Eye (tissue), 1 donor: ENCODE measurements around the gene TENM4.

Source experiments
- DNase-seq: peaks from one replicate; pipeline ENCODE4 v3.0.0-alpha.2; 2015

Gene TENM4

GRCh38 chr11:79045018-79045799, 395.6 kb downstream of the TENM4 start:
- peak; percentile 55 for DNase-seq

- no peak for DNase-seq
Measured at GRCh38 chr11:79044201-79044600, 396.6 kb downstream of the TENM4 start.

GRCh38 chr11:79043726-79044125, 397.1 kb downstream of the TENM4 start:
- DNase-seq = peak; percentile 49

- DNase-seq = no peak
Measured at GRCh38 chr11:79042824-79043223, 398.0 kb downstream of the TENM4 start.

- no peak for DNase-seq
Measured at GRCh38 chr11:79040348-79040747, 400.5 kb downstream of the TENM4 start.

GRCh38 chr11:79039122-79039521, 401.7 kb downstream of the TENM4 start:
- no peak for DNase-seq

GRCh38 chr11:79035881-79036280, 404.9 kb downstream of the TENM4 start:
- no peak for DNase-seq

- no peak for DNase-seq
Measured at GRCh38 chr11:79033833-79034232, 407.0 kb downstream of the TENM4 start.

- no peak for DNase-seq
Measured at GRCh38 chr11:79030448-79030847, 410.4 kb downstream of the TENM4 start.

GRCh38 chr11:79028225-79028624, 412.6 kb downstream of the TENM4 start:
- DNase-seq = no peak

GRCh38 chr11:79026803-79027445, 413.9 kb downstream of the TENM4 start:
- DNase-seq = no peak

GRCh38 chr11:79025622-79026021, 415.2 kb downstream of the TENM4 start:
- DNase-seq = peak; percentile 47

- no peak for DNase-seq
Measured at GRCh38 chr11:79025097-79025496, 415.7 kb downstream of the TENM4 start.

GRCh38 chr11:79022265-79022664, 418.6 kb downstream of the TENM4 start:
- DNase-seq = no peak

GRCh38 chr11:79021601-79022000, 419.2 kb downstream of the TENM4 start:
- DNase-seq = no peak

GRCh38 chr11:79019975-79020374, 420.9 kb downstream of the TENM4 start:
- DNase-seq = peak; percentile 32

GRCh38 chr11:79019277-79019676, 421.6 kb downstream of the TENM4 start:
- DNase-seq = no peak

GRCh38 chr11:79018371-79018849, 422.4 kb downstream of the TENM4 start:
- DNase-seq = no peak

GRCh38 chr11:79017811-79018210, 423.0 kb downstream of the TENM4 start:
- DNase-seq = no peak

- DNase-seq = no peak
Measured at GRCh38 chr11:79013509-79013908, 427.3 kb downstream of the TENM4 start.

- DNase-seq = no peak
Measured at GRCh38 chr11:79011357-79011756, 429.5 kb downstream of the TENM4 start.

GRCh38 chr11:79007771-79008402, 432.9 kb downstream of the TENM4 start:
- DNase-seq = no peak

- no peak for DNase-seq
Measured at GRCh38 chr11:79006854-79007253, 434.0 kb downstream of the TENM4 start.

GRCh38 chr11:78996007-78996406, 444.8 kb downstream of the TENM4 start:
- DNase-seq = no peak
